DMS53 treated with DMSO at 0.1 percent for 48 hours (cell line): ENCODE results near the gene SNRNP70.
A peak's percentile ranks its signal among the peaks of the same experiment; 100 is the strongest.
"Not testable (repeated sequence)": the region's sequence is repeated elsewhere in the genome, so short reads cannot be mapped to it uniquely, and the experiment has no call there.

Experiments used
- DNase-seq: peaks from one replicate; lab custom pipeline; 2025; ENCODE audit not compliant: unreplicated experiment; lab: John Stamatoyannopoulos, UW

SNRNP70 gene

GRCh38 chr19:49118565-49119410 lies 33.5 kb downstream of the SNRNP70 start, which contains the start of gene C19orf73:
Gene C19orf73 (minus strand): TSS chr19:49119143. CDS start chr19:49119022, 121 bp downstream.
- DNase-seq, result peak; percentile 84

- DNase-seq, result no peak
Observed at GRCh38 chr19:49119411-49120324, 34.4 kb downstream of the SNRNP70 start, which contains the start of gene PPFIA3. Gene PPFIA3 (plus strand): TSS chr19:49119544. CDS start chr19:49127874, 8,330 bp downstream.

GRCh38 chr19:49120325-49120683 lies 35.1 kb downstream of the SNRNP70 start:
- no peak for DNase-seq

GRCh38 chr19:49120868-49121267 lies 35.6 kb downstream of the SNRNP70 start:
- DNase-seq, result no peak

GRCh38 chr19:49121841-49122240 lies 36.6 kb downstream of the SNRNP70 start:
- not testable (repeated sequence) for DNase-seq

- not testable (repeated sequence) for DNase-seq
Observed at GRCh38 chr19:49123285-49123684, 38.0 kb downstream of the SNRNP70 start.

- DNase-seq, result no peak
Observed at GRCh38 chr19:49125025-49125731, 39.9 kb downstream of the SNRNP70 start.

- DNase-seq, result no peak
Observed at GRCh38 chr19:49126575-49126974, 41.3 kb downstream of the SNRNP70 start.

- not testable (repeated sequence) for DNase-seq
Observed at GRCh38 chr19:49127225-49127624, 42.0 kb downstream of the SNRNP70 start.

- peak; percentile 94 for DNase-seq
Observed at GRCh38 chr19:49127674-49128544, 42.7 kb downstream of the SNRNP70 start.

GRCh38 chr19:49128545-49129237 lies 43.4 kb downstream of the SNRNP70 start:
- no peak for DNase-seq

- no peak for DNase-seq
Observed at GRCh38 chr19:49129238-49129583, 44.0 kb downstream of the SNRNP70 start.

GRCh38 chr19:49130325-49130724 lies 45.1 kb downstream of the SNRNP70 start:
- DNase-seq, result no peak

GRCh38 chr19:49132974-49133609 lies 47.8 kb downstream of the SNRNP70 start:
- no peak for DNase-seq

GRCh38 chr19:49133621-49134454 lies 48.6 kb downstream of the SNRNP70 start:
- no peak for DNase-seq

GRCh38 chr19:49135686-49136085 lies 50.4 kb downstream of the SNRNP70 start:
- no peak for DNase-seq

- no peak for DNase-seq
Observed at GRCh38 chr19:49136771-49137171, 51.5 kb downstream of the SNRNP70 start.

GRCh38 chr19:49140951-49141350 lies 55.7 kb downstream of the SNRNP70 start:
- DNase-seq, result no peak
